ENCODE data around the gene KCNQ1.

The KCNQ1 gene

DNA sequence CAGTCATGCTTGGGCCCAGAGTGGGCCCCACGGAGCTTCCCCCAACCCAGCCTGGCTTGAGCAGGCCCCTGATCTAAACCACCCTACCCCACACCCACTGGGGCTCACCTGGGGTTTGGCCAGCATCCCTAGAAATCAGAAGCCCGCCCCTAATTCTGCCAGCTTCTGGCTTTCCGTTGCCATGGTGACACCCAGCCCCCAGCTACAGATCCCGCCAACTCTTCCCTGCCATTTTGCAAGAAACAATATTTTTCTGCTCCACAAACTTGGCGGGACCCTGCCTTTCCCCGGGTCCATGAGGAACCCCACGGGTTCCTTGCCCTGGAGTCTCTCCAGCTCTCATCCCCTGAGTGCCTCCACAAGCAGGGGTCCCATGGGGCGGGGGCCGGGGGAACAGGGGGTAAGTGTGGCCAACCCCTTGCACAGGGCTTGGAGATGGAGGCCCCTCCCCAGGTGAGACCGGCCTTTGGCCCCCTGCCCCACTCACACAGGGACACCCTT is 350.7 kb downstream of the KCNQ1 start:
- TF ChIP-seq ZNF565 (CRISPR knock-in tag; conservative IDR thresholded peaks at IDR 0.05; ENCODE audit: low read depth) (no peak), ZNF70 (CRISPR knock-in tag; IDR thresholded peaks at IDR 0.05) (no peak), PPARA (CRISPR knock-in tag; IDR thresholded peaks at IDR 0.05; ENCODE audit: borderline replicate concordance) (no peak), ZNF8 (CRISPR knock-in tag; IDR thresholded peaks at IDR 0.05) (no peak), CSDC2 (CRISPR knock-in tag; IDR thresholded peaks at IDR 0.05) (no peak), TCF4 (CRISPR knock-in tag; IDR thresholded peaks at IDR 0.05; ENCODE audit: borderline replicate concordance) (no peak), ESRRG (CRISPR knock-in tag; IDR thresholded peaks at IDR 0.05) (no peak), ZFP3 (CRISPR knock-in tag; IDR thresholded peaks at IDR 0.05) (no peak), ZC3H10 (CRISPR knock-in tag; IDR thresholded peaks at IDR 0.05) (no peak), CREB5 (CRISPR knock-in tag; IDR thresholded peaks at IDR 0.05; ENCODE audit: low read depth) (no peak), TOX (CRISPR knock-in tag; IDR thresholded peaks at IDR 0.05; ENCODE audit: borderline replicate concordance) (no peak), OSR1 (CRISPR knock-in tag; IDR thresholded peaks at IDR 0.05) (no peak)
- TF ChIP-seq, protein P1, sequence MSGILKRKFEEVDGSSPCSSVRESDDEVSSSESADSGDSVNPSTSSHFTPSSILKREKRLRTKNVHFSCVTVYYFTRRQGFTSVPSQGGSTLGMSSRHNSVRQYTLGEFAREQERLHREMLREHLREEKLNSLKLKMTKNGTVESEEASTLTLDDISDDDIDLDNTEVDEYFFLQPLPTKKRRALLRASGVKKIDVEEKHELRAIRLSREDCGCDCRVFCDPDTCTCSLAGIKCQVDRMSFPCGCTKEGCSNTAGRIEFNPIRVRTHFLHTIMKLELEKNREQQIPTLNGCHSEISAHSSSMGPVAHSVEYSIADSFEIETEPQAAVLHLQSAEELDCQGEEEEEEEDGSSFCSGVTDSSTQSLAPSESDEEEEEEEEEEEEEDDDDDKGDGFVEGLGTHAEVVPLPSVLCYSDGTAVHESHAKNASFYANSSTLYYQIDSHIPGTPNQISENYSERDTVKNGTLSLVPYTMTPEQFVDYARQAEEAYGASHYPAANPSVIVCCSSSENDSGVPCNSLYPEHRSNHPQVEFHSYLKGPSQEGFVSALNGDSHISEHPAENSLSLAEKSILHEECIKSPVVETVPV (CRISPR knock-in tag; IDR thresholded peaks at IDR 0.05): no peak
- no peak for ATAC-seq

DNA sequence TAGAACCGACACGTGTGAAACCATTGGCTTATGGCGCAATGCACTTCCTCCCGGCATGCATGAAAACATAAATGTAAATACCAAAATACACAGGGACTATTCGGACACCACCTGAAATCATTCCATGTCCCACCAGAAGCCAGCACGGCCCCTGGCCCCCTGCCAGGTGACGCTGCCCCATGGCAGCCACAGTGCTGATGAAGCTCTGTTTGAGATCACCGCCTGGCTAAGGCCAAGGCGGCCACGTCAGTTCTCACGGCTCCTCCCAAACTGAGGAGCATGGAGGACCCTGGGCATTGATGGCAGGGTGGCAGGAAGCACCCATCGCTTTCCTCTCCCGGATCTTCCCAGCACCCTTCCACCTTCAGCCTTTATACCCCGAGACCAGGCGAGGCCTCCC is 351.3 kb downstream of the KCNQ1 start:
- TF ChIP-seq ZNF8 (CRISPR knock-in tag; IDR thresholded peaks at IDR 0.05) (no peak), RARB (CRISPR knock-in tag; IDR thresholded peaks at IDR 0.05) (no peak), CSDC2 (CRISPR knock-in tag; IDR thresholded peaks at IDR 0.05) (no peak), ZFP3 (CRISPR knock-in tag; IDR thresholded peaks at IDR 0.05) (no peak), ZNF565 (CRISPR knock-in tag; conservative IDR thresholded peaks at IDR 0.05; ENCODE audit: low read depth) (no peak), ZFP30 (CRISPR knock-in tag; IDR thresholded peaks at IDR 0.05) (no peak), POU6F1 (CRISPR knock-in tag; IDR thresholded peaks at IDR 0.05; ENCODE audit: borderline replicate concordance, low read depth) (no peak), ARNTL (CRISPR knock-in tag; IDR thresholded peaks at IDR 0.05; ENCODE audit: borderline replicate concordance, low read depth) (no peak), ZNF70 (CRISPR knock-in tag; IDR thresholded peaks at IDR 0.05) (no peak), OSR1 (CRISPR knock-in tag; IDR thresholded peaks at IDR 0.05) (no peak)
- no peak for ATAC-seq

DNA sequence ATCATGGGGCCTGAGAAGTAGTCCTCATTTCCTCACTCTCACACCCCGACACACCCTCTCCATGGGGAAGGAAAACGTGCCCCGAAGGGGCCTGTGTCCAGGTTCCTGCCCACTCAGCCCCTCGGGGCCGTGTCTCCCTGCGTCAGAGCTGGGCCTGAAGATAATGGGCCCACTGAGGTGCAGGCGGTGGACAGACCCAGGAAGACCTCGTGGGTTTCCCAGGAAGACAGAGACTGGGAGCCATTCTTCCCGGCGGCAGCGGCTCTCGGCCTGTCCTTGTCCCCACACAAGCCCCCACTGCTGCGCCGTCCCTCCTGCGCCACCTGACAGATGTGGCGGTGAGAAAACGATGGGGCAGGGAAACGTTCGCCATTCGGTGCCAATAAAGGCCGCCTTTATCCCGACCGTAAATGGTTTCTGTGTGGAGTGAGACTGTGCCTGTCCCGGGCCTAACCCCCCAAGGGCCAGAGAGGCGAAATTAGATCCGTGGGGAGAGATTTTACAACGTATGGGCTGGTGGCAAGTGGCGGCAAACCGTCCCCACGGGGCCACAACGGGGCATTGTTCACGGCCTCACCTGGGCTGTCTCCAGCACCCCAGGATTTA is 351.8 kb downstream of the KCNQ1 start:
- TF ChIP-seq ZC3H10 (CRISPR knock-in tag; IDR thresholded peaks at IDR 0.05) (no peak), RARB (CRISPR knock-in tag; IDR thresholded peaks at IDR 0.05) (no peak), TCF4 (CRISPR knock-in tag; IDR thresholded peaks at IDR 0.05; ENCODE audit: borderline replicate concordance) (no peak), ARNTL (CRISPR knock-in tag; IDR thresholded peaks at IDR 0.05; ENCODE audit: borderline replicate concordance, low read depth) (no peak), SNAI2 (CRISPR knock-in tag; IDR thresholded peaks at IDR 0.05) (no peak), CREB5 (CRISPR knock-in tag; IDR thresholded peaks at IDR 0.05; ENCODE audit: low read depth) (no peak), CSDC2 (CRISPR knock-in tag; IDR thresholded peaks at IDR 0.05) (no peak), ZNF565 (CRISPR knock-in tag; conservative IDR thresholded peaks at IDR 0.05; ENCODE audit: low read depth) (no peak), ESRRG (CRISPR knock-in tag; IDR thresholded peaks at IDR 0.05) (no peak), OSR1 (CRISPR knock-in tag; IDR thresholded peaks at IDR 0.05) (no peak), PPARA (CRISPR knock-in tag; IDR thresholded peaks at IDR 0.05; ENCODE audit: borderline replicate concordance) (no peak), GLIS3 (CRISPR knock-in tag; IDR thresholded peaks at IDR 0.05) (no peak), ZFP3 (CRISPR knock-in tag; IDR thresholded peaks at IDR 0.05) (no peak)
- ATAC-seq: no peak

GRCh38 chr11:2797121-2797711 is 352.4 kb downstream of the KCNQ1 start:
- TF ChIP-seq OSR1 (CRISPR knock-in tag; IDR thresholded peaks at IDR 0.05) (no peak), GLIS3 (CRISPR knock-in tag; IDR thresholded peaks at IDR 0.05) (no peak), CSDC2 (CRISPR knock-in tag; IDR thresholded peaks at IDR 0.05) (no peak), BACH2 (CRISPR knock-in tag; IDR thresholded peaks at IDR 0.05; ENCODE audit: borderline replicate concordance) (no peak), ZNF565 (CRISPR knock-in tag; conservative IDR thresholded peaks at IDR 0.05; ENCODE audit: low read depth) (no peak), ARNTL (CRISPR knock-in tag; IDR thresholded peaks at IDR 0.05; ENCODE audit: borderline replicate concordance, low read depth) (no peak), PPARA (CRISPR knock-in tag; IDR thresholded peaks at IDR 0.05; ENCODE audit: borderline replicate concordance) (no peak), SNAI2 (CRISPR knock-in tag; IDR thresholded peaks at IDR 0.05) (no peak), ISL1 (CRISPR knock-in tag; IDR thresholded peaks at IDR 0.05) (no peak), RARB (CRISPR knock-in tag; IDR thresholded peaks at IDR 0.05) (no peak)
- TF ChIP-seq, protein P1 (CRISPR knock-in tag; IDR thresholded peaks at IDR 0.05): no peak

More at GRCh38 chr11:2797121-2797711, 352.4 kb downstream of the KCNQ1 start:
- no peak for ATAC-seq

Measured in SK-N-SH treated with all-trans-retinoic acid at 6 μM for 48 hours (cell line).